Right ventricle myocardium inferior (tissue), 1 donor: ENCODE results near the gene CAVIN1. TPM values are rescaled to one million over a fixed set of nuclear protein-coding genes. Genes with fewer than 3 reads are reported as not detected.
"Not testable (repeated sequence)": the region's sequence is repeated elsewhere in the genome, so short reads cannot be mapped to it uniquely, and the experiment has no call there.

Experiments used
- ATAC-seq: fragments of 200-7000 bp; cut with Tn5 transposase; one replicate; pipeline ENCODE4 v1.9.1; 2020; ENCODE audit warnings: mild to moderate bottlenecking, moderate library complexity
- DNase-seq: peaks from one replicate; pipeline ENCODE4 v3.0.0; 2021; ENCODE audit errors: missing footprints
- intact Hi-C: fragments of 100-400 bp; cut with DNase I; formaldehyde crosslinking; loops from one replicate; pipeline ENCODE4 v1.11.0; 2022
- total RNA-seq: library from RNA; stranded (reverse); fragmentation: NEBNext Ultra II Directional; extraction: Animal tissue kit (Norgen Biotek cat#: 25700); gene quantifications from one replicate; pipeline ENCODE4 v1.2.1, GENCODE V29; 2021
- donor health status: DM: no; HTN: yes; CAD: no; lungs with severe emphysema.

CAVIN1 gene
- total RNA-seq, 1 donor from 2014 or later, result 240 TPM

DNA sequence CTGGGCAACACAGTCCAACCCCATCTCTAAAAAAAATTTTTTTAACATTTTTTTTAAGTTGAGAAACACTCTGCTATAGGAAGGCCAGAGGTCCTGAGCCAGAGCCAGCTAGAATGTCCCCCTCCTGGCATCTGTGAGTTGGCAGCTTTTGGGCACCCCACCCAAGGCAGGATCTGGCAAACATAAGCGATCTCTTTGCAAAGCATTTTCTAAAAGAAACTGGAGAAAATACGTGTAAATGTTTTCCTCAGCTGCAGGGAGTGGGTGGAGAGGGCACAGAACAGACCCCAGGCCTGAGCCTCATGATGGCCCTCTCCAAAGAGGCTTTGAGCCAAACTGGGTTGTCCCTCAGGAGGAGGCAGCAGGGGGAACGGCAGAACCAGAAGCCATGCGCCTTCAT, 11.7 kb downstream of the CAVIN1 start:
- DNase-seq, result no peak
- ATAC-seq, result no peak
- intact Hi-C loops, result no loop called here

DNA sequence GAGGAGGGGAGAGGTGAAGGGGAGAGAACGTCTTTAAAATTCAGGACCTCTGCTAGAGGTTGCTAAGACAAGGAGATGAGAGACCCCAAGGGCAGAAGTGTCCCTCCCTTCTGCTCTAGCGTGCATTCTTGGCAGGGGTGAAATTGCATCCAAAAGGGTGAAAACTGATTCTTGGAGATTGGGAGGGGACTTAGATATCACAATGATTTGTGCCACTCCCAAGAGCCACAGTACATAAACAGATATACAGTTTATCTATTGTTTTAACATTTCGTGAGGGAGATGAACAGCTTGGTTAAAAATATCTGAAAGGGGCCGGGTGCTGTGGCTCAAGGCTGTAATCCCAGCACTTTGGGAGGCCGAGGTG, 12.8 kb downstream of the CAVIN1 start:
- DNase-seq (no peak), ATAC-seq (no peak)
- intact Hi-C loops, result no loop called here

DNA sequence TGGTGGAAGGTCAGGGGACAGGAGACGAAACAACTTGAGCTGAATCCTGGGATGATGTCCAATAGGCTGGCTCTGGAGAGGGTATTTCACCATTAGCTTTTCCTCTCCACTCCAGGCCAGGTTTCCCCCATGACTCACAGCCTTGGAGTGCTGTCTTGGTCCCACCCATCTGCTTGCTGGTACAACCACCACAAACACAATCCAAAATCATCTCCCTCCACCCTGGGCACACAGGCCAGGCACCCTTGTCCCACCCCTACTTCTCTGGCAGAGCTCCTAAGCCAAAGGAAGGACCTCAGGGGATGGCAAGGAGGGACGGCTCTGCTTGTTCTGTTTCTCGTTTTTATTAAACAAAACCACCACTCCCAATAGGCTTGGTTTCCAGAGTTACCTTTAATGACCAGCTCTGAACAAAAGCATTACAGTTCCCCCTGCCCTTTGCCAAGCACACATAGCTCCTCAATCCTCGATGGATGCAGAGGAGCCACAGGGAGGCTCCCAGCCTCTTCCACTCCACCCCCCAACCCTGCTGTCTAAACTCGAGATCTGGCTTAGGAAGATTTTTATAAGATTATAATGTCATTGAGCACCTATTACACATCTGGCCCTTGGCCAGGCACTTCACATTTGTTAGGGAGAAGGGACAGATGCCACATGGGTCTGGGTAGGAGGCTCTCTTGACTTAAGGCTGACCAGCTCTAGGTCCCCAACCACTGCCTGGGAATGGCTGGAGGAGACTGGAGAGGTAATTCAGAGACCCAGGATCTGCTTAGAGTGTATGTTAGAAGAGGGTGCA, 13.3 kb downstream of the CAVIN1 start:
- DNase-seq, result peak; percentile 78
- intact Hi-C loops, result loop anchor here (5.0 kb wide), 2 partner anchors 48 to 108 kb away; partner anchors contain the start of gene ATP6V0A1
- peak; percentile 60 for ATAC-seq

DNA sequence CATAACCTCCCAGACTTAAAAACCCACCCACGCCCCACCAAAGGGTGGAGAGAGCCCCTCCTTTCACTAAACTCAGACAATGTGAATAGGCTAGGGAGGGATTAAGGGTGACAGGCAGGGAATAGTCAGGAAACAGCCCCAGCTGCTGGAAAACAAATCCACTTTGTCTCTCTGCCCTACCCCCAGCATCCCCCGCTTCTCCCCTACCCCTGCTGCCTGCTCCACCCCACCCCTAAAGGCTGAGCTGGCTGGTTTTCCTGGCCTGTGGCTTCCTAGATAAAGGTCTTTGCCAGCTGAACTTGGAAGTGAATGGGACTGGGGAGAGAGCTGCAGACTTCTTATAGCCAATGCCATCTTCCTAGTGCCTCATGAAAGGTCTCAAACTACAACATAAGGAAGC, 15.0 kb downstream of the CAVIN1 start:
- intact Hi-C loops, result loop anchor here (5.0 kb wide), 2 partner anchors 49 to 109 kb away; partner anchors contain the start of gene ATP6V0A1
- DNase-seq (no peak), ATAC-seq (peak; percentile 37)

DNA sequence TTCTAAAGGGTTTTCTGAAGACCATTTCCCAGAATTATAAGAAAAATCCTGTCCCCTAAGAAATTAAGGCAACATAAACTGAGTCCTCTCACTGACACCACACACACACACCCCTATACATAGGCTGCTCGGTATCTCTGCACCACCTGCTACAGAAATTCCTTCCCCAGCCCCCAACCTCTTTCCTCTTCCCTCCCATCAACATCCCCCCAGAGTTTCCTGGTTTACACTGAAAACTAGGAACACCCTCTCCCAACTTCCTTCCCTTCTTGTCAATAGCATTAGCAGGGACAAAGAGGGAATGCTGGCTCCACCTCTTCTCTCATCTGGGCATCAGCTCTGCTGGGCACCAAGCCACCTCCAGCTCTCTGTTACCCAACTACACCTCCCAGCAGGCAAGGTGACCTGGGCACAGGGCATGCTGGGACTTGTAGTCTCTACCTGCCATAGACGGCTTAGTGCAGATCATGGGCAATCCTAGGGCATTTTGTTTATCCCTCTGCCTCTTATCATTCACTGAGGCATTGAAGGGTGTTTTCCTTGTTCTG, 15.7 kb downstream of the CAVIN1 start:
- DNase-seq (peak; percentile 90), ATAC-seq (peak; percentile 74)
- intact Hi-C loops, result loop anchor here (2.0 to 5.0 kb wide), 3 partner anchors 13 to 110 kb away; partner anchors contain the start of gene ATP6V0A1

DNA sequence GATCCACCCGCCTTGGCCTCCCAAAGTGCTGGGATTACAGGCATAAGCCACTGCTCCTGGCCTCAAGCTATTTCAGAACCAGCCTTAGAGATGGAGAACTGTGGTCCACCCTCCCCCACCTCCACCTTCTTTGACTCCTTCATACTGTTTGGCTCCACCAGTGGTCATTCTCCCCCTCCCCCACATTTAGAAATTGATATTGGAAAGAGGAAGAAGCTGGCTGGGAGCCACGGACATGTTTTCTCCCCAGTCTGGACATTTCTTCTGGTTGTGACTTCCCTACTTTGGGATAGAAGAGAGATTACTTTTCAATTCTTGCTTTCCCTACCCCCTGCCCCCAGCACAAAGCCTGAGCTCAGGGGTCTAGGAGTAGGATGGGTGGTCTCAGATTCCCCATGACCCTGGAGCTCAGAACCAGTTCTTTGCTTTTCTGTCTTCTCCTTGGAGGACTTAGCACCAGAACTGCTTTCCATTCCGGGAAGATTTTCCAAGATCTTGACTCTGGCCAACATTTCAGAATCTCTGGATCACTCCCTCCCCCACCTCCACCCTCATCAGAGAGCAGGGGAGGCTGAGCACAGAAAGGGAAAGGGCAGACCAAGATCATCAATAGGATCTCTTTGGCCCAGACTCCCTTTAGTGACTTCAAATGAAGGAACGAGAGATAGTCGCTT, 16.3 kb downstream of the CAVIN1 start:
- ATAC-seq, result no peak
- DNase-seq, result no peak
- intact Hi-C loops, result loop anchor here (1.0 to 5.0 kb wide), 4 partner anchors 14 to 111 kb away; partner anchors contain the start of gene ATP6V0A1

DNA sequence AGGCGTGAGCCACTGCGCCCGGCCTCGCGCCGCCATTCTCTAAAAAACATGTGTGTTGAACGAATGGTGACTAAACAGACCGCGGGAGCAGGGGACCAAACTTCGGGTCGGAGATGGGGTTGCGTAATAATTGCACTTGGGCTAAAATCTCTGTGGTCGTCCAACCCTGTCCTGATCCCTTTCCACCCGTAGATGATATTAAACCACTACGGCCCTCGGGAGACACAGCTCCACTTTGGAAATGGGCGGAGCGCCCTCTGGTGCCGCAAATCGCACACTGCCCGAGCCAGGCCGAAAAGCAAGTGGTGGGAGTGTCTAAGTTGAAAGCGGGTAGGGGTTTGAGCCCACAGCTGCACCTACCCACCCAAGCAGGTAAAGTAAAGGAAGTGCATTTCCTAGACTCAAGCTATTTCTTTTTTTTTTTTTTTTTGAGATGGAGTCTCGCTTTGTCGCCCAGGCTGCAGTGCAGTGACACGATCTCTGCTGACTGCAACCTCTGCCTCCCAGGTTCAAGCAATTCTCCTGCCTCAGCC, 17.0 kb downstream of the CAVIN1 start:
- intact Hi-C loops, result loop anchor here (1.0 to 5.0 kb wide), 4 partner anchors 15 to 111 kb away; partner anchors contain the start of gene ATP6V0A1
- ATAC-seq, result peak; percentile 77

DNA sequence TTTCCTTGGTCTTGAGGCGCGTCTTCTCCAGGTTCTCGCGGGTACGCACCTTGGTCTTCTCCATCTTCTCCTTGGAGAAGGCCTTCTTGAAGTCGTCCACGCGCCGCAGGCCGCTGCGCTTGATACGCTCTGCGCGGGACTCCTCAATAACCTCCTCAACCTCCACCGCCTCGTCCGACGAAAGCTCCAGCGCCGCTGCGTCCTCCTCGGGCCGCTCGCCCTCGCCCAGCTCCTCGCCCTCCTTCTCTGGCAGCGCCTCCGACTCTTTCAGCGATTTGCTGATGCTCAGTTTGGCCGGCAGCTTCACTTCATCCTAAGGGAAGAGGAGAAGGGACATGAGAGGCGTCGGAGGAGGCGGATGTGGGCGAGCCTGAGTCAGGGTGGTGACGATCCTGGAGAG, 18.0 kb downstream of the CAVIN1 start:
- DNase-seq (no peak), ATAC-seq (no peak)
- intact Hi-C loops, result loop anchor here (5.0 kb wide), 2 partner anchors 52 to 112 kb away; partner anchors contain the start of gene ATP6V0A1

More for the DNA sequence above, 17.0 kb downstream of the CAVIN1 start:
- peak; percentile 94 for DNase-seq

DNA sequence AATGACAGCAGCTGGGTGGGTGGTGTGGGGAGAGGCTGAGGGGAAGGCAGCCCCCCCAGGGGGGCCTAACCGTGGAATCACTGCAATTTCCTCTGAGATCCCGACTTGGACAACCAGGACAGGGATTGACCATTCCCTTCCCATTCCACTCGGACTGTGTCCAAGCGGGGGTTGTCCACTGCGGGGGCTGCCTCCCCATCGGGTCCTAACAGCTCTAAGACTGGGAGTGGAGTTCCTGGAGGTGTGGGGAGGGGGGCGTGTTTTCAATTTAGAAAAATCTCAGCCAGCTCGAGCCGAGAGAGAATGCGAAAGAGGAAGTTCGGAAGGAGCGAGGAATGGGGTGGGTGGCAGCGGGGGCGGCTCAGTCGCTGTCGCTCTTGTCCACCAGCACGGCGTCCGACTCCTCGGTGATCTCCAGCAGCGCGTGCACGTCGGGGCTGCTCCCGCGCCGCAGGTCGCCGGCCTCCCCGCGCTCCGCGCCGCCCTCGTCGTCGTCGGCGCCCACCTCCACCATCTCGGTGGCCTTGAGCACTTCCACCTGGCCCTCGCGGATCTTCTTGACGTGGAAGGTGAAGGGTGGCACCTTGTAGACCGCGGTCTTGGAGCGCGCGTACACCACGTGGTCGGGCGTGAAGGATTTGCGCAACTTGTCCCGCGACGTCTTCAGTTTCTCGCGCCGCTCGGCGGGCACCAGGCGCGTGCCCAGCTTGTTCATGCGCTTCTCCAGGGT, 18.6 kb downstream of the CAVIN1 start:
- intact Hi-C loops, result loop anchor here (5.0 kb wide), 2 partner anchors 53 to 113 kb away; partner anchors contain the start of gene ATP6V0A1
- ATAC-seq, result no peak
- no peak for DNase-seq

DNA sequence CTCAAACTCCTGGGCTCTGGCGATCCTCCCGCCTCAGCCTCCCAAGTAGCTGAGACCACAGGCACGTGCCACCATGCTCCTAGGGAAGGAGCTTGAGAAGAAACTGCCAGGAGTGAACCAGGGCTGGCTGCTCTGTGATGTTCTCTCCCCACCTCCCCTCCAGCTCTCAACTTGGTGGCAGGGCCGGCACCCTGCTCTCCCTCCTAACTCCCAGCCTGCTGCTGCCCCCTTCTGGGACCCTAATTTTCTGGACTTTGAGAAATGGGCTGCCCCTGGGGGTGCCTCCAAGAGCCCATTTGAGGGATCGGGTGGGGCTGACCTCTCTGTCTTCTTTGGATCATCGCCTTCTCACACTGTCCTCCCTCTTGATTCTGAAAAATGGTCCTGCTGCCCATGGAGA, 19.9 kb downstream of the CAVIN1 start:
- intact Hi-C loops, result no loop called here
- no peak for DNase-seq
- ATAC-seq, result no peak

DNA sequence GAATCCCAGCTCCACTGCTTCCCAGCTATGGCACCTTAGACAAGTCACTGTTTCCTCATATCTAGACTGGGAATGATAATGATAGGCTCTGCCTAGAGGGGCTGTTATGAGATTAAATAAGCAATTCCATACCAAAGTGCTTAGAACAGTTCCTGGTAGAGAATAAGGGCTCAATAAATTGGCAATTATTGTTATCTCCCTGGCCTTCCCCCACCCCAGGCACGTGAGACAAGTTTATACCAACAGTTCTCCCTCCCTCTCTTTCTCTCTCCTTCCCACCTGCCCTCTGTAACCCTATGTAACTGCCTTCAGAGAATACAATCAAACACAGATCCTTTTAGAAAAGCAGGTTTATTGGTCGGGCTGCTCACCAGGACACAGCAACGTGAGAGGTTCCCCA, 20.9 kb downstream of the CAVIN1 start:
- ATAC-seq, result no peak
- intact Hi-C loops, result no loop called here
- DNase-seq, result no peak

DNA sequence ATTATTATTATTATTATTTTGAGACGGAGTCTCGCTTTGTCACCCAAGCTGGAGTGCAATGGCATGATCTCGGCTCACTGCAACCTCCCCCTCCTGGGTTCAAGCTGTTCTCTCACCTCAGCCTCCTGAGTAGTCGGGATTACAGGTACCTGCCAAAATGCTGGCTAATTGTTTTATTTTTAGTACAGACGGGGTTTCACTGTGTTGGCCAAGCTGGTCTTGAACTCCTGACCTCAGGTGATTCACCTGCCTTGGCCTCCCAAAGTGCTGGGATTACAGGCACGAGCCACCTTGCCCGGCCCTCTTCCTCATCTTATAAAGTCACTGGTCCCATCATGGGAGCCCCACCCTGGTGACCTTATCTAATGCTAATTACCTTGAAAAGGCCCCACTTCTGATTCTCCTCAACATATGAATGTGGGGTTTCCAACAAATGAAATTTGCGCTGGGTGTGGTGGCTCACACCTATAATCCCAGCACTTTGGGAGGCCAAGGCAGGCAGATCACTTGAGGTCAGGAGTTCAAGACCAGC, 22.1 kb downstream of the CAVIN1 start:
- intact Hi-C loops, ATAC-seq: not testable (repeated sequence)

DNA sequence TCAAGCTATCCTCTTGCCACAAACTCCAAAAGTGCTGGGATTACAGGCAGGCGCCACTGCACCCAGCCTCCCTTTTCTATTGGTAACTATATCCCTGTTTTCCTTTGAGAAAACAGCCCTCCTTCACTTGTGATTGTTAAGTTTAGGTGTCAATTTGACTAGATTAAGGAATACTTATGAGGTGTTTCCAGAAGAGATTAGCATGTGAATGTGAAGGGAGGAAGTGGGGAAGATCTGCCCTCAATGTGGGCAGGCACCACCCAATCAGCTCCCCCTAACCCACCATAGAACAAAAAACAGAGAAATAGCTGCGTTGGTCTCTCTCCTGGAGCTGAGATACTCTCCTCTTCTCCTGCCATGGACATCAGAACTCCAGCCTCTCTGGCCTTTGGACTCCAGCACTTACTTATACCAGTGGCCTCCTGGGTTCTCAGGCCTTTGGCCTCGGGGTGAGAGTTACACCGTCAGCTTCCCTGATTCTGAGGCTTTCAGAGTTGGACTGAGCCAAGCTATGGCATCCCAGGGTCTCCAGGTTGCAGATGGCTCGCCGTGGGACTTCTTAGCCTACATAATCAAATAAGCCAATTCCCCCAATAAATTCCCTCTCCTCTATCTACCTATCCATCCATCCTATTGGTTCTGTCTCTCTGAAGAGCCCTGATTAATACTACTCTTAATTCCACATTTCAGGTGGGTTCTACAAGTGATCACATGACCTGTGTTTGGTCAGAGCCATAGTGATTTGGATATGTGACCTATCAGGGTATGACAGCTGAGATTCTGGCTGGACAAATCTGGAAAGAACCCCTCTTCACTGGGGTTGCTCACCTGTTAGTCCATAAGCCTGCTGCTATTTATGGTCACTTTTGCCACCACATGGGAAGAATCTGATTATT, 22.9 kb downstream of the CAVIN1 start:
- intact Hi-C loops, result no loop called here
- ATAC-seq, result no peak
- no peak for DNase-seq

More for the DNA sequence above, 22.1 kb downstream of the CAVIN1 start:
- DNase-seq, result not testable (repeated sequence)

DNA sequence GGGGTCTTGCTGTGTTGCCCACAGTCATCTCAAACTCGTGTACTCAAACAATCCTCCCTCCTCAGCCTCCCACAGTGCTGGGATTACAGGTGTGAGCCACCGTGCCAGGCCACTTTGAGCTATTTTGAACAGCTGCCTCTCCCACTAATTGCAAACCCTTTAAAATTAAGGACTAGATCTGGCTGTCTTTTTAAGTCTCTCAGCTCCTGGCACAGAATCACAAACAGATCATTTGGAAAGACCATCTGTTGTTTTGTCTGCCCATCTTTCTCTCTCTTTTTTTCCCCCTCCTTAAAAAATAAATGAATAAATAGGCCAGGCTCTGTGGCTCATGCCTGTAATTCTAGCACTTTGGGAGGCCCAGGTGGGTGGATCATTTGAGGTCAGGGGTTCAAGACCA, 23.9 kb downstream of the CAVIN1 start:
- intact Hi-C loops, result no loop called here
- no peak for DNase-seq
- ATAC-seq, result no peak

DNA sequence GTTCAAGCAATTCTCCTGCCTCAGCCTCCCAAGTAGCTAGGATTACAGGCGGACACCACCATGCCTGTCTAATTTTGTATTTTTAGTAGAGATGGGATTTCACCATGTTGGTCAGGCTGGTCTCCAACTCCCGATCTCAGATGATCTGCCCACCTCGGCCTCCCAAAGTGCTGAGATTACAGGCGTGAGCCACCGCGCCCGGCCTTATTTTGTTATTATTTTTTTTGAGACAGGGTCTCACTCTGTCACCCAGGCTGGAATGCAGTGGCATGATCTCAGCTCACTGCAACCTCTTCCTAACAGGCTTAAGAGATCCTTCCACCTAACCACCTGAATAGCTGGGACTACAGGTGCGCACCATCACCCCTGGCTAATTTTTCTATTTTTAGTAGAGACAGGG, 27.5 kb downstream of the CAVIN1 start:
- intact Hi-C loops, ATAC-seq, DNase-seq: not testable (repeated sequence)

DNA sequence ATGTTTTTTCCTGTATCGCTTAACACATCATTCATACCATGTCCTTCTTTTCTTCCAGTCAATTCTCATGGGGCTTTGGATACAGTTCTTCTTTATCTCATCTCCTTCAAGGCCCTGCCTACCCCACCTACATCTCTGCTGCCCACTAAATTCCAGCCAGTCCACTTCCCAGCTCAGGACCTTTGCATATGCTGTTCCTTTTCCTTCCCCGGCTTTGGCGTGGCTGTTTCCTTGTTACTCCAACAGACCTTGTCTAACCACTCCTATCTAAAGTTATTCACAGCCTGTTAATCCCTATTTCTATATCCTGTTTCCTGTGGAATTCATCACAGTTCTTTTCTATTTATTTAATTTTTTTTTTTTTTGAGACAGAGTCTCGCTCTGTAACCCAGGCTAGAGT, 28.2 kb downstream of the CAVIN1 start:
- intact Hi-C loops, result no loop called here
- DNase-seq (no peak), ATAC-seq (no peak)

DNA sequence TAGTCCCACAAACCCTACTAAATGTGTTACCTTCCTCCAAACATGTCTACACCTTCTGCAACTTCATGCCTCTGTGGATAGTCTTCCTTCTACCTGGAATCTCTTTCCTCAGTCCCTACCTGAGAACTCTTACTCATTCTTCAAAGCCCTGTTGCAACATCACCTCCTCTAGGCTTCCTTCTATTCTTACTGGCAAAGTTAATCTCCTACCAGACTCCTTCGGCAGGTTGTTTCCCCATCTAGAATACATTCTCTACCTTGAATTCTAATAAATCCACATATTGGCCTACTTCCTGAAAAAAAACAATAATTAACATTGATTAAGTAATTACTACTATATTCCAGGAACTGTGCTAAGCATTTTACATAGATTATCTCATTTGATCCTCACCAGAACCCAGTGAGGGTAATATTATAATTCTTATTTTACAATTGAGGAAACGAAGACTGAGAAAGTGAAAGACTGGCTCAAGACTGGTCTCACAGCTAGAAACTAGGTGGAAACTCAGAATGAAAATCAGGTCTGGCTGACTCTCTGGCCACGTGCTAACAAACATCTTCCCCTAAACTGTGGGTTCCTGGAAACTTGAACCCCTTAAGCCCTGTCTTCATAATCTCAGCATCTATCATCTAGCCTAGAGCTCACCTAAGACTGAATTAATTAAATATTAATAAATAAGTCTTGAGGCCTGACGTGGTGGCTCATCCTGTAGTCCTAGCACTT, 30.2 kb downstream of the CAVIN1 start:
- ATAC-seq (no peak), DNase-seq (no peak)
- intact Hi-C loops, result no loop called here
